Measurements from ENCODE around the gene TMEM35A.

DNA sequence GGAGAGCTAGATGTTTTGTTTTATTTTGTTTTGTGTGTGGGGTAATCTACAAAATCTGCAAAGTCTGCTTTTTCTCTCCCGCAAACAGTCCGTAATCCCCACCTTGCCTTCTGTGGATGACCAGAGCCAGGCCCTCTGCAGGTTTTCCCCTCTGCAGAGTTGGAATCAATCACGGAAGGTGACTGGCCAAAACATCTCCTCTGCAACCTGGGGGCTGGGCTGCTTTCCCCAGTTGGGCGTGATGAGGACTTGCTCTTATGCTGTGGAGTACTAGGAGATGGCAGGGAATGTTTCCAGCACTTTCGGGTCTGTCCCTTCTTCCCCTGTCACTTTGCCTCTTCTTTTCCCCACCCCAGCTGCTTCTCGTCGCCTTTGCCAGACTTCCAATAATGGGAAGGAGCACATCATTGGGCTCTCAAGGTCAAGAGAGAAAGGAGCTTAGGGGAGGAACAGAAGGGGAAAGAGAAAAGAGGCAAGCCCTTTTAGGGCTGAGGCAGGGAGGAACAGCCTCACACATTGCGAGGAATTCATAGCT, 1.1 kb downstream of the TMEM35A start:
- no peak for TF ChIP-seq POLR2AphosphoS5 (IDR thresholded peaks at IDR 0.05)
- no peak for TF ChIP-seq CTCF (IDR thresholded peaks at IDR 0.05 in 8 of 11, conservative IDR thresholded peaks at IDR 0.05 in 3 of 11)

Data from spleen (tissue), 7 donors.